GM18909 (cell line): Measurements from ENCODE around the gene PEX5L.
"Not testable (repeated sequence)": the region's sequence is repeated elsewhere in the genome, so short reads cannot be mapped to it uniquely, and the experiment has no call there.

Experiments used
- ATAC-seq: cut with Tn5 transposase; IDR thresholded peaks from one replicate; pipeline ENCODE4 v1.9.1; 2021; ENCODE audit warnings: mild to moderate bottlenecking; ENCODE audit not compliant: unreplicated experiment, poor library complexity

PEX5L gene

DNA sequence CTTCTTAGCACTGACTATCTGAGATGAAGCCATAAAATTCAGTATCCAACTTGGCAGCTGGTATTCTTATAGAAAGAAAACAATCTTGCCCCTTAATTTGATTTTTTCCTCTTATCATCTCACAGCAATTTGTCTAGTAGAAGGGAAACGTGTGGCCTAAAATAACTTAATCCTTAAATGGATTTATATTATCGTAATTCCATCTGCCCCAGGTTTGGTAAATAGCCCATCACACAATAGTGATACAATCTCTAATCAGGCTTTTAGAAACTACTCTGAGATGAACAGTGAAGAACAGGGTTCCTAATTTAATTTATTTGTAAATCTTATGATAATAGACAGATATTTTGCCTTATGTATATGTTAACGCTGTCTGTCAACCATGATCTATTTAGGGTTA lies 24.8 kb downstream of the PEX5L start:
- no peak for ATAC-seq

DNA sequence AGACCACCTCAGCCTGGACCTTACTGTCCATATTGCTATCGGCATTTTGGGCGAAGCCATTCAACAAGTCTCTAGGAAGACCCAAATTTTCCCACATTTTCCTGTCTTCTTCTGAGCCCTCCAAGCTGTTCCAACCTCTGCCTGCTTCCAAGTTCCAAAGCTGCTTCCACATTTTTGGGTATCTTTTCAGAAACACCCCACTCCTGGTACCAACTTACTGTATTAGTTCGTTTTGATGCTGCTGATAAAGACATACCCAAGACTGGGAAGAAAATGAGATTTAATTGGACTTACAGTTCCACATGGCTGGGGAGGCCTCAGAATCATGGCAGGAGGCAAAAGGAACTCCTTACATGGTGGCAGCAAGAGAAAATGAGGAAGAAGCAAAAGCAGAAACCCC lies 28.4 kb downstream of the PEX5L start:
- not testable (repeated sequence) for ATAC-seq

- ATAC-seq = no peak
Measured at GRCh38 chr3:180004542-180004941, 32.2 kb downstream of the PEX5L start.

DNA sequence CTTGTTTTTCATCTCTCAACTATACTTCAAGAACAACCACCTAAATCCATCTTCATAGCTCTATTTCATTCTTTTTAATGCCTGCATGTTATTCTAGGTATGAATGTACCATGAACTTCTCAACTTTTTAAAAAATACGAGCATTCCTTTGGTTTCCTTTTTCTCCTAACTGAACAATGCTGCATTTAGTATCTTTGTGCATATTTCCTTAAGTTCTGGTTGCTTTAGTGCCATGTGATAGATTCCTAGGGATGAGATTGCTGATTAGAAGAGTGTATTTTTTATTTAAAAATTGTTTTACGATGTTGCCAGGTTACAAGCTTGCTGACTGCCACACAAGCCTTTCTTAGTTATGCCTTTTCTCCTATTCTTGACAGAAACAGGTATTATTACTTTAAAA lies 34.7 kb downstream of the PEX5L start:
- no peak for ATAC-seq

DNA sequence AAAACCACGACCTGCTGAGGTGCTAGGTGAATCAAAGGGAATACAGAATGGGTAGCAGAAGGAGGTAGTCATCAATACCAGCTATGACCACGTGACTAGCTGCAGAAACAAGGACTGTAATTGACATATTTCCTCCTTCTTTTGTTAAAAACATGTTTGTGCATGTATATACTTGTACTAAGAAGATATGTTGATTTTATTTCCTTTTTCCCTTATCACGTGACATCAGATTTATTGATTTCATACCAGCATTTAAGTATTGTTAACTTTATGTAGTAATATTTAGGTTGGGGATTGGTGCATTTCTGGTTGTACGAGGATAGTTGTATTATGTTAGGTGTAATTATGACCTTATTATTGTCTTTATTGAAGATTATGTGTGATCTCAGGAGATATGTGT lies 36.2 kb downstream of the PEX5L start:
- no peak for ATAC-seq

DNA sequence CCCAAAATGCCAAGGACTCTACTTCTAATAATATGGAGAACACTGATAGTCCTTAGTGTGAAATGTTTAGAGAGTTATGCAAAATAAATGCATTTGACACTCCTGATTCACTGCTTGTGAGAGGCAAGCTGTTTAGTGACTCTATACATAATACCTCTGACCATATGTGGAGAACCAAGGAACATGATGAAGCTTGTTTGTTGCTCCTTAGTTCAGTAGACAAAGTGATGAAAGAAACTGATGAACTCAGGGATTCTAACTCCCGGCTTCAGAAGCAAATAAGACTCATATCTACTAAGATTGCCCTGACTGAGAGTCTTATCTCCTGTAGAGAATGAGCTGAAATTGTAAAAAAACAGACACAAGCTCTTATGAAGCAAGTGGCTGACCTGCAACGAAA lies 41.3 kb downstream of the PEX5L start:
- no peak for ATAC-seq

GRCh38 chr3:179991883-179992282 lies 44.9 kb downstream of the PEX5L start:
- ATAC-seq = no peak

GRCh38 chr3:179991104-179991503 lies 45.6 kb downstream of the PEX5L start:
- ATAC-seq = no peak

DNA sequence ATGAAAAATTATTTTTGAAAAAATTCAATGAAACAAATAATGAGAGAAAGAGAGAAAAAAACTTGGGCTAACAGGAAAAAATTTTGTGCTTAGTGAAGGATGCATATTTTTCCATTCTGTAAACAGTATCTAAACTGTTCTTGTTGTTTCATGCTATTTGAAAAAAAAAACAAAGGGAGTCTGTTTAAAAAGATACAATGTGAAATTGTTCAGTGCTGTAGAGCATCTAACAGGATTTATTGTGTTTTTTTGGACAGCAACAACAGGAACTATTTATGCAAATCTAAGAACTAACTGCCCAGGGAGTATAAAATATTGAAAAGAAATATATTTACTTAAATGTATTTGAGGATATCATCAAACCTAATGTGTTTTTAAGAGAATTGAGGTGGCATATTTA lies 55.1 kb downstream of the PEX5L start:
- ATAC-seq = no peak

GRCh38 chr3:179977356-179977755 lies 59.4 kb downstream of the PEX5L start:
- no peak for ATAC-seq

DNA sequence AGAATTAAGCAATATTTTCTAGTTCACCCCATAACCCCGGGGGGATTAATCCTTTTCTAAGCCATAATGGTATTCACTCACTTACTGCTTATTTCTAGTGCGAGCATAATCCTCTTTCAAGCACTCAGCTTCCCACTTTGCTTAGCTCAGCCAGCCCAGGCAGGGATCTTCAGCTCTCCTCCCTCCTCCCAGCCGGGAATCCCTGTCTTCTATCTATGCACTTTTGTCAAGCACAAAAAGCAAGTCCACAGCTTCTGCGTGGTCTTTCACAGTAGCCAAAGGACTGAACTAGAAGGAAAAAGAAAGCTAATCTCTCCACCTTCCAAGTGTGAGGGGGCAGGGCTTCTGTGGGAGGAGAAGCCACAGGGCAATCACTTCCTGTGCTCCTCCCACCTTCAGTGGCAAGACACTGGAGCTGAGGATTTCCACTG lies 62.8 kb downstream of the PEX5L start:
- ATAC-seq = peak; percentile 62

DNA sequence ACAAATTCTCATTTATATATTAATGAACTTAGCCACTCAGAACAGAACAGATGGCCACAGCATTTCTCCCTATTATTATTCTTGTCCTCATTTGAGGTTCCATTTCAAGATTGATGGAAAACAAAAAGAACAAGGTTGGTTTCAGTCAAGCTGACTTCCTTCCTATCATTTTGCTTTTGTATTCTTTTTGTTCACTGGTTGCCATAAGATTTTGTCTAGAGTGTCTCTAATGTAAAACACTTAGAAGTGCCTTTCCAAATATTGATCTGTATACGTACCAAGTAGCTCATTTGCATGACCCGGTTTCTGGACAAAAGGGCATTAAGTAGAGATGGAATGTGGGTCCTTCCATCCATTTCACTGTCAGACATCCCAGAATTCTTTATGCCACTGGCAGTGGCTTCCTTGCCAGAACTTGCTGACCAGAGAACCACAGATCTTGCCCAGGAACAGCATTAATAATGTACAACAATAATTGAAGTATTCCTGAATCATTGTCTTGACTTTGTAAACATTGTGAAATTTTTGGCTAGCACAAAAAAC lies 63.8 kb downstream of the PEX5L start:
- no peak for ATAC-seq

- ATAC-seq = no peak
Measured at GRCh38 chr3:179971280-179971679, 65.5 kb downstream of the PEX5L start.

GRCh38 chr3:179970746-179971145 lies 66.0 kb downstream of the PEX5L start:
- ATAC-seq = no peak

GRCh38 chr3:179969525-179969924 lies 67.2 kb downstream of the PEX5L start:
- ATAC-seq = no peak

GRCh38 chr3:179967622-179968021 lies 69.1 kb downstream of the PEX5L start:
- ATAC-seq = peak; percentile 90

DNA sequence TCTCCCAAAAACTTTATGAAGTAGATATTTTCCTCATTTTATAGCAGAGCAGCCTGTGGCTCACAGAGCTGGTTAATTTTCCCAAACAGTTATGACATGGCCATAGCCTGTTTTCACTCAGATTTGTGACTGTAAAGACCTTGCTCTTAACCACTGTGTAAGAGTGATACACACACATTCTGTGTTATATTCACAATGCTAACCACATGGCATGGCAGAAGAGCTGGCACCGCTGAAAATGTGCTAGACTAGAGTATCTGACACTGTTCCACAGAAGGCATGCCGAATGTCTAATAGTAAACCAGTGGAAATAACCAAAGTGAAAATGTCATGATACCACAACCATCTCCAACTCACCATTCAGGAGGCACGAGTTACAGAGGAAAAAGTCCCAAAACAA lies 71.8 kb downstream of the PEX5L start:
- ATAC-seq = no peak

- ATAC-seq = no peak
Measured at GRCh38 chr3:179962629-179963387, 73.9 kb downstream of the PEX5L start.

GRCh38 chr3:179961703-179962078 lies 75.0 kb downstream of the PEX5L start:
- peak; percentile 74 for ATAC-seq

DNA sequence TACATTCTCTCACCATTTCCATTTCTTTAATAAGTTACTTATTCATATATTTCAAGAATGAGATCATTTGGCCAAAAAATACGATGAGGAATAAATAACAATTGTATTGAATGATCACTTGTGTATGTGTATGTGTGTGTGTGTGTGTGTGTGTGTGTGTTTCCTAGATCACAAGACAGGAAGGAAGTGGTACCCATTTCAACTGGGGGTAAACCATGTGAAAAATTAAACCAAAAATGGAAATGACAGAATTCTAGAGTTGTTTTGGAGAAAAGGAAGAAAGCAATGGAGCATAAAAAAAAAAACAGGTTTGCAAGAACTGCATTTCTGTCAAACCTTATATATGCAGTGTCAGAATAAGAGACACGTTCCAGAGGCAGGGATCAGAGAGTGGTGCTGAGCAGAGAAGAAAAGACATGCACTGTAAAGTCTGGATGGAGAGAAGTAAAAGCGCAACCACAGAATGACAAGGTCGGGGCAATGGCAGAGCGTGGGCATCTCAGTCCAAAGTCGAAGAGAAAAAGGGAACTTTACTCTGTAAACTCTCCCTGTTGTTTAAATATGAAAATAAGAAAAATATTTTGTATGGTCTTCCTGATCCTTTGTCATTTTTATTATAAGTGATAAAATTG lies 75.5 kb downstream of the PEX5L start:
- peak; percentile 30 for ATAC-seq

DNA sequence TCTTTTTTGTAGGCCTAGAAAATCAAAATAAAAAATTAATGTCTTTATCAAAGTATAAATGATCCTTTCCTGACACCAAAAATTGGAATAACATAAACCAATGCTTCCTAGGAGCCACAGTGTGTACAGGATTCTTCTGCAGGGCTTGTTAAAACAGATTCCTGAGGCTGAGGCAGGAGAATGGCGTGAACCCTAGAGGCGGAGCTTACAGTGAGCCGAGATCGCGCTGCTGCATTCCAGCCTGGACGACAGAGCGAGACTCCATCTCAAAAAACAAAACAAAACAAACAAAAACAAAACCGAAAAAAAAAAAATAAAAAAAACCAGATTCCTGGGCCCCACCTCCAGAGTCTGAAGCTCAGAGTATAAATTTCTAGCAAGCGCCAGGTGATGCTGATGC lies 78.0 kb downstream of the PEX5L start:
- ATAC-seq = no peak

GRCh38 chr3:179958143-179958542 lies 78.6 kb downstream of the PEX5L start:
- ATAC-seq = no peak
